HG02885 (cell line): ENCODE data around the gene SIRPB1.
"Not testable (repeated sequence)": the region's sequence is repeated elsewhere in the genome, so short reads cannot be mapped to it uniquely, and the experiment has no call there.

ENCODE experiments used
- ATAC-seq: cut with Tn5 transposase; IDR thresholded peaks from one replicate; pipeline ENCODE4 v1.9.1; 2021; ENCODE audit warnings: mild to moderate bottlenecking; ENCODE audit not compliant: unreplicated experiment, poor library complexity

SIRPB1 gene

GRCh38 chr20:1637755-1638154, 17.9 kb upstream of the SIRPB1 start:
- no peak for ATAC-seq

DNA sequence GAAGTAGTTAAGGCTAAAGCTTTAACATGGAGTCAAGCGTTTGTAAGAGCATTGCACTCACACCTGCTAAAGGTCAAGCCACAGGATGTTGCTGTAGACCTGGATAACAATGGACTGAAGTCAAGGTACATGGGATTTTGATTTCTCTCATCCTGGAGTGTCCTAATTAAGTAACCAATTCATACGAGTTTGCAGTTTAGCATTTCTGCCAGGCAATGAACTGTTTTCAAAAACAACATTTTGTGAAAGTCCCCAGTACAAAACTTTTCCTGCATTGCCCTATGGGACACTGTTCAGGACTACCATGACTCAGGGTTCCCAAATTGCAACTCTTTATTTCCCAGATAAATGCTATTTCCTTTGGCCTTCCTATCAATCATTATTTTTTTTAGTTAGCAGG, 17.4 kb upstream of the SIRPB1 start:
- no peak for ATAC-seq

DNA sequence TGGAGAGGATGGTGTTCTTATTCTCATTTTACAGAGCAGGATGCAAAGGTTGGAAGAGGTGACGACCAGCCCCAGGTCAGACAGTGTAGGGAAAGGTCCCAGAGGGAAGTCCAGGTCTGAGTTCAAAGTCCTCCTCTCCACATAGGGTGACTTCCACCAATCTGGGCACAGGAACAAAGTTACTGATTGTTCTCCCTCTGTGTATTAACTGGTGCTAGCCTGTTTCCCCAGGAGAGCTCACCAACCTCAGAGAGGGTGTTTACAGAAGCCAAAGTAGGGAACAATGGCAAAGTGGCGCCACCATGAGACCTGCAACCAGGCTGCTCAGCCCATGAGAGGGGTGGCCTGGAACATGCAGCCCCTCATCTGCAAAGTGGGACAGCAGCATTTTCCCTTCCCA, 16.8 kb upstream of the SIRPB1 start:
- no peak for ATAC-seq

GRCh38 chr20:1635291-1635979, 15.6 kb upstream of the SIRPB1 start:
- no peak for ATAC-seq

GRCh38 chr20:1633535-1633934, 13.7 kb upstream of the SIRPB1 start:
- no peak for ATAC-seq

DNA sequence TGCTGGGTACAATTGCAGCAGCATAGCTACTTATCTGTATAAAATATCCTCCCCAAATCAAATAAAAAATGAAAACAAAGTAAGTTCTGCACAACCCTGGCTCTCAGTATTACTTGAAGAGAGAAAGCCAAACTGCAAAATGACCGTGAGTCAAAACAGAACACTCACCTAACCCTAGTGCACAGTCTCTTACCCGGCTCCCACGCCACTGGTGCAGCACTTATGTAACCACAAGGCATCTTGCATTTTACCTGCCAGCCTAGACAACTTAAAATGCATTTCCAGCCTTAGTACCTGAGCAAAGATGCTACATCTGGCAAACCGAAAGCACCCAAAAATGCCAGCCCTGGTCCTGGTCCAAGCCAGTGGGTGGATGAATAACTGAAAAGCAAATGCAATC, 12.4 kb upstream of the SIRPB1 start:
- no peak for ATAC-seq

DNA sequence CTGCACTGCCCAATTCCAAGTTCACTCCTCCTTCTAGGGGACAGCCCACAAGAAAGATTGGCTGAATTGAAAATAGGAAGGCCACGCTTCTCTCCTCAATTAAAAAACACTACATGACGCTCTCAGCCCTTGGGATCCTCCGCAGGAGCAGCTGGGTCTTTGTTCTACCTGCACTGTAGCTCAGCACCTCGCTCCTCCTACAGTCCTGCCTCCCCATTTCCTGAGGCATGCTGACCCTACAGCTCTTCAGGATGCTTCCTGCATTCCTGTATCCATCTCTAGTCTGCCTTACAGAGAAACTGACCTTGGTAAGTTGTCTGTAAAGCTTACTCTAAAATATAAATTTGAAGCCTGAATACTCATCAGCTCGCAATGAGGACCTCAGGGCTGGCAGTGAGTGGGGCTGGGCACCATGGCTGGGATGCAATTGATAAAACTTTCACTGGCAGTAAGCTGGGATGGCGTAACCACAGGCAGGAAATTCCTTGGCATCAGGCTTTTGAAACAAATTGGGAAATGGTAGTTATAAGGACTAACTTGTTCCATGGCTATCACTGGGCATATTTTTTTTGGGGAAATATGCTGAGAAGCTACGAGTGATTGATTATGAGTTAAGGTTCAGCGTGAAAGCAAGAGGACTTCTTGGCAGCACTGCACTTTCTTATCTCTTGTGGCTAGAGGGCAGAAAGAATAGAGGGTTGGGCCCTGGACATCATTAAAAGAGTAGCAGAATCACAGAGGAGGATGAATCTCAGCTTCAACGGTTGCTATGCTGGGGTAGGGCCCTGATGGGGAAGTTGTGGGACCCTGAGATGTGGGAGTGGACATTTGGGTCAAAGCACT, 11.7 kb upstream of the SIRPB1 start:
- no peak for ATAC-seq

- ATAC-seq, result no peak
These were observed 10.4 kb upstream of the SIRPB1 start for GRCh38 chr20:1630186-1630585.

- ATAC-seq, result no peak
These were observed 9.5 kb upstream of the SIRPB1 start for GRCh38 chr20:1629321-1629720.

DNA sequence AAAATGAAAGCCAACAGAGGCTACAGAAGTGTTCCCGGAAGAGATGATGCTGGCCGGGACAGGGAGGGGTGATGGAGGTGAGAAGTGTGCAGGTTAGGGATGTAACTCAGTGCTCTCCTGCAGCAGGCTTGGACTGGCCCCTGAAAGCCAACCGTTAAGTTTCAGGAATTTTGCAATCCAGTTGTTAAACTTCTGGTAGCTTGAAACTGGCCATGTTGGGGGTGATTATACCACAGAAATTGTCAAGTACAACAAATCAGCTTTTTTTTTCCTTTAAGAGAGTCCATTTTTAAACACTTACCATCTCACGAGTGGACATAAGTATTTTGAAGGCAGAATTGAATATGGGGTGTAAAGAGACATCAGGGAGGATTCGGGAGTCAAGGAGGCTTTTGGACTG, 8.8 kb upstream of the SIRPB1 start:
- ATAC-seq, result no peak

GRCh38 chr20:1627200-1627550, 7.4 kb upstream of the SIRPB1 start:
- no peak for ATAC-seq

- ATAC-seq, result no peak
These were observed 6.9 kb upstream of the SIRPB1 start for GRCh38 chr20:1626528-1627199.

DNA sequence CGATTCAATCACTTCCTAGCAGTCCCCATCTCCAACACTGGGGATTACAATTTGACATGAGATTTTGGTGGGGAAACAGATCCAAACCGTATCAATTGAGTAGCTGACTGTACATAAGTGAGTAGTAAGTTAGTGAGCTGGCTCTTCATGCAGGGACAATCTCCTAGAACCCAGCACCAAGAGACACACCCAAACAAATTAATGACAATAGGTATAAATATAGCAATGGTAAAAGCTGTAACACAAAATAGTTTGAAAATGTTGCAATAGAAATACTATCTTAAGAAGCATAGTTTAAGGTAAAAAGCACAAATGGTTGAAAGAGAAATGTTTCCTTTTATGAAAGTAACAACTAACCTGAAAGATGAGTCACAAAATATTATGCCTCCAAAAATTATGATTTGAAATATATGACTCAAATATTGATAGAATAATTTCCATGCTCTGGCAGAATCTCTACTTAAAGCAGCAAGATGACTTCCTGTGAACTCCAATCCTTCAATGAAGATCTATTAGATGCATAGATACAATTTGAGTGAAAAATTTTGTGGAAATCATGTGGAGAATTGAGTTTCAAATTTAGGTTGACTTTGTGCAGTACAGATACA, 5.4 kb upstream of the SIRPB1 start:
- no peak for ATAC-seq

GRCh38 chr20:1623501-1624205, 3.8 kb upstream of the SIRPB1 start:
- ATAC-seq, result no peak

- no peak for ATAC-seq
These were observed 2.6 kb upstream of the SIRPB1 start for GRCh38 chr20:1622450-1622849.

DNA sequence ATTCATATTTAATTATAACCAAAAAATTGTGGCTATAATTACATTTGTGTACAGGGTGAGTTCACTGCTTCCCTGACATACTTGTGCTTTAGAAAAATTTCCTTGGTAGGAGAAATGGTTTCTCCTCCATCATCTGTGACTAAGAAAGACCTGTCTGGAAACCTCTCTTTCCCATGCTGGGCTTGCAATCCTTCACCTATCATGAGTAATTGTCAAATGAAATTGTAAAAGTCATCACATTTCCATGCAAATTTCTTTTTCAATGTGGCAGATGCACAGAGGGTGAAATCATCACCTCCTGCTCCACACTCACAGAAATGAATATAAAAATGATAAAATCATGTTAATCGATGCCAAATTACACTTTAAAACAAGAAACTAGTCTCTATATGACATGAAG, 1.5 kb upstream of the SIRPB1 start:
- ATAC-seq, result no peak

- ATAC-seq, result no peak
These were observed 762 bp downstream of the SIRPB1 start for GRCh38 chr20:1618954-1619540.

GRCh38 chr20:1618479-1618878, 1.3 kb downstream of the SIRPB1 start:
- ATAC-seq, result no peak

GRCh38 chr20:1616858-1617434, 2.9 kb downstream of the SIRPB1 start:
- ATAC-seq, result no peak

DNA sequence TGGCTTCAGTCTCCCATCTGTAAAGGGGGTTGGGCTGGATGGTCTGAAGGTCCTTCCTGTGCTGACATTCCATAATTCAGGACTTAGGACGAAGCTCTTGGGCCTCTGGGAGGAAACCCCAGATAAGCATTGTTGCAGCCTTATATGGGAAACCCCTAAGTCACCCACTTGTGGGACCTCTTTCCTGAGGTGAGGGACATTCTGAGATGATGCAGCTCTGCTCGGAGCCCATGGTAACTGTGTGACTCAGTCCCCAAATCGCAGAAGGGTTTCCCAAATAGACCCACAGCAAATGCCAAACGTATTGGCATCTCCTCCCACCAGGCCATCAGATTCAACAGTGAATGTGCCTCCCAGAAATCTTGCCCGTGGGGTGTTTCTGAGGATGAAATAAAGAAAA, 9.4 kb downstream of the SIRPB1 start:
- not testable (repeated sequence) for ATAC-seq
